NCI-H2081 treated with DMSO at 0.1 percent for 48 hours (cell line): ENCODE measurements around the gene EFCAB5.
"Not testable (repeated sequence)": the region's sequence is repeated elsewhere in the genome, so short reads cannot be mapped to it uniquely, and the experiment has no call there.

ENCODE experiments used
- DNase-seq: peaks from one replicate; lab custom pipeline; 2025; lab: John Stamatoyannopoulos, UW

Gene EFCAB5

GRCh38 chr17:30005709-30006320 is 64.4 kb downstream of the EFCAB5 start:
- DNase-seq = no peak

- DNase-seq = not testable (repeated sequence)
These were observed 70.5 kb downstream of the EFCAB5 start for GRCh38 chr17:30011934-30012333.

GRCh38 chr17:30021708-30022317 is 80.4 kb downstream of the EFCAB5 start:
- DNase-seq = peak; percentile 4

GRCh38 chr17:30025325-30025724 is 83.9 kb downstream of the EFCAB5 start:
- DNase-seq = not testable (repeated sequence)

GRCh38 chr17:30027676-30028075 is 86.2 kb downstream of the EFCAB5 start:
- DNase-seq = no peak

- DNase-seq = no peak
These were observed 89.9 kb downstream of the EFCAB5 start for GRCh38 chr17:30031214-30031869.

- DNase-seq = no peak
These were observed 93.9 kb downstream of the EFCAB5 start for GRCh38 chr17:30035369-30035768.

GRCh38 chr17:30040719-30041518 is 99.5 kb downstream of the EFCAB5 start:
- DNase-seq = not testable (repeated sequence)

- no peak for DNase-seq
These were observed 100.1 kb downstream of the EFCAB5 start for GRCh38 chr17:30041551-30041950.

GRCh38 chr17:30062372-30062771 is 120.9 kb downstream of the EFCAB5 start:
- DNase-seq = no peak

- no peak for DNase-seq
These were observed 123.3 kb downstream of the EFCAB5 start for GRCh38 chr17:30064738-30065137.

- no peak for DNase-seq
These were observed 127.0 kb downstream of the EFCAB5 start for GRCh38 chr17:30068465-30068864.

- no peak for DNase-seq
These were observed 132.8 kb downstream of the EFCAB5 start for GRCh38 chr17:30074254-30074653.

- DNase-seq = no peak
These were observed 133.3 kb downstream of the EFCAB5 start for GRCh38 chr17:30074730-30075129.

- DNase-seq = no peak
These were observed 141.3 kb downstream of the EFCAB5 start for GRCh38 chr17:30082773-30083172.

- no peak for DNase-seq
These were observed 143.4 kb downstream of the EFCAB5 start for GRCh38 chr17:30084788-30085187.

GRCh38 chr17:30086896-30087295 is 145.5 kb downstream of the EFCAB5 start:
- DNase-seq = no peak

GRCh38 chr17:30087431-30087830 is 146.0 kb downstream of the EFCAB5 start:
- DNase-seq = not testable (repeated sequence)

- no peak for DNase-seq
These were observed 149.8 kb downstream of the EFCAB5 start for GRCh38 chr17:30091121-30091670.

- no peak for DNase-seq
These were observed 150.3 kb downstream of the EFCAB5 start for GRCh38 chr17:30091771-30092170.

GRCh38 chr17:30092886-30093285 is 151.5 kb downstream of the EFCAB5 start:
- DNase-seq = no peak

GRCh38 chr17:30093463-30094147 is 152.2 kb downstream of the EFCAB5 start:
- DNase-seq = no peak
